OCI-LY1 (cell line): Measurements from ENCODE around the gene LNP1.

ENCODE experiments used
- CTCF ChIP-seq: fragments of 200-600 bp; sonication (generic), shearing (Covaris generic); IDR thresholded peaks from 2 replicates; pipeline ENCODE4 v1.5.1; 2017; ENCODE audit warnings: mild to moderate bottlenecking, antibody characterized with exemption, low read length, moderate library complexity, mixed read lengths
- EZH2 ChIP-seq: fragments of 200-600 bp; sonication (generic), shearing (Covaris generic); IDR thresholded peaks from 2 replicates; pipeline ENCODE4 v1.8.0; 2017; ENCODE audit warnings: borderline replicate concordance, mixed run types, mild to moderate bottlenecking, antibody characterized with exemption, low read length, moderate library complexity, mixed read lengths

- TF ChIP-seq CTCF: no peak
- TF ChIP-seq EZH2: no peak
Measured at GRCh38 chr3:100399341-100400071, 1.8 kb upstream of the LNP1 start.
